ENCODE measurements around the gene SRCAP.

Gene SRCAP

DNA sequence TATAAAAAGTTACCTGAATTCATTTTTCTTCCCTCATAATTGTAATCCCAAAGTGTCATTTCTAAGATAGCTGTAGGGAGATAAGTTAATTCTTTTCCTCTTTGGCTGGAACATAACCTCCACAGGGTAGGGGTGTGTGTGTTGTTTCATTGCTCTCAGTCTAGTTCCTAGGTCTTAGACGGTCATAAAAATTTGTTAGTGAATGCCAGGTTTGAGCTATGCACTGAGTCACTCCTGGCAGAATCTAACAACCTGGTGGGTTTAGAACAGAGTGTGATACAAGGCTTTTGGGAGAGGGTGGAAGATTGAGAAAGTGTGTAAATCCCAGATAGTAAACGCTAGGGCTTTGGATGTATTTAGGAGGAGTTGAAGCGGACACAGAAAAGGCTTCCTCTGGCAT, 48.4 kb downstream of the SRCAP start:
- Histone ChIP-seq H3K4me3 (ENCODE audit: low read length) (peak overlapping the region; percentile 68; the same call in 1 of the 2 replicates), H3K9me3 (replicated peaks; ENCODE audit: insufficient read depth, low read length) (no peaks in the 10 kb centered on the region), H3K79me2 (ENCODE audit: low read length) (peaks cover 24% of the 10 kb centered on the region), H3K36me3 (replicated peaks; ENCODE audit: insufficient read depth, low read length) (no peaks in the 10 kb centered on the region), H4K20me1 (ENCODE audit: insufficient read depth, low read length) (no peaks in the 10 kb centered on the region), H3K4me1 (ENCODE audit: low read length) (no peaks in the 10 kb centered on the region), H3K27me3 (replicated peaks; ENCODE audit: insufficient read depth, low read length) (no peaks in the 10 kb centered on the region), H2AFZ (ENCODE audit: low read length) (peak overlapping the region; percentile 88), H3K9ac (ENCODE audit: low read length) (peak overlapping the region; percentile 59; the same call in 1 of the 2 replicates), H3K27ac (ENCODE audit: low read length) (peak overlapping the region; percentile 22; the same call in 1 of the 2 replicates), H3F3A (ENCODE audit: insufficient read depth, low read length) (peaks cover 12% of the 10 kb centered on the region), H3K4me2 (ENCODE audit: low read depth, low read length) (peak overlapping the region; percentile 83; the same call in 1 of the 2 replicates), H3K9me2 (replicated peaks; ENCODE audit: insufficient read depth, low read length) (no peaks in the 10 kb centered on the region)
- TF ChIP-seq, protein P1, sequence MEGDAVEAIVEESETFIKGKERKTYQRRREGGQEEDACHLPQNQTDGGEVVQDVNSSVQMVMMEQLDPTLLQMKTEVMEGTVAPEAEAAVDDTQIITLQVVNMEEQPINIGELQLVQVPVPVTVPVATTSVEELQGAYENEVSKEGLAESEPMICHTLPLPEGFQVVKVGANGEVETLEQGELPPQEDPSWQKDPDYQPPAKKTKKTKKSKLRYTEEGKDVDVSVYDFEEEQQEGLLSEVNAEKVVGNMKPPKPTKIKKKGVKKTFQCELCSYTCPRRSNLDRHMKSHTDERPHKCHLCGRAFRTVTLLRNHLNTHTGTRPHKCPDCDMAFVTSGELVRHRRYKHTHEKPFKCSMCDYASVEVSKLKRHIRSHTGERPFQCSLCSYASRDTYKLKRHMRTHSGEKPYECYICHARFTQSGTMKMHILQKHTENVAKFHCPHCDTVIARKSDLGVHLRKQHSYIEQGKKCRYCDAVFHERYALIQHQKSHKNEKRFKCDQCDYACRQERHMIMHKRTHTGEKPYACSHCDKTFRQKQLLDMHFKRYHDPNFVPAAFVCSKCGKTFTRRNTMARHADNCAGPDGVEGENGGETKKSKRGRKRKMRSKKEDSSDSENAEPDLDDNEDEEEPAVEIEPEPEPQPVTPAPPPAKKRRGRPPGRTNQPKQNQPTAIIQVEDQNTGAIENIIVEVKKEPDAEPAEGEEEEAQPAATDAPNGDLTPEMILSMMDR (IDR thresholded peaks at IDR 0.05; ENCODE audit: low read length): no peak
- TF ChIP-seq EZH2phosphoT487 (IDR thresholded peaks at IDR 0.05; ENCODE audit: low read length) (no peak), EZH2 (optimal IDR thresholded peaks at IDR 0.05; ENCODE audit: low read depth, low read length) (no peak)
- peak; percentile 7 for DNase-seq

DNA sequence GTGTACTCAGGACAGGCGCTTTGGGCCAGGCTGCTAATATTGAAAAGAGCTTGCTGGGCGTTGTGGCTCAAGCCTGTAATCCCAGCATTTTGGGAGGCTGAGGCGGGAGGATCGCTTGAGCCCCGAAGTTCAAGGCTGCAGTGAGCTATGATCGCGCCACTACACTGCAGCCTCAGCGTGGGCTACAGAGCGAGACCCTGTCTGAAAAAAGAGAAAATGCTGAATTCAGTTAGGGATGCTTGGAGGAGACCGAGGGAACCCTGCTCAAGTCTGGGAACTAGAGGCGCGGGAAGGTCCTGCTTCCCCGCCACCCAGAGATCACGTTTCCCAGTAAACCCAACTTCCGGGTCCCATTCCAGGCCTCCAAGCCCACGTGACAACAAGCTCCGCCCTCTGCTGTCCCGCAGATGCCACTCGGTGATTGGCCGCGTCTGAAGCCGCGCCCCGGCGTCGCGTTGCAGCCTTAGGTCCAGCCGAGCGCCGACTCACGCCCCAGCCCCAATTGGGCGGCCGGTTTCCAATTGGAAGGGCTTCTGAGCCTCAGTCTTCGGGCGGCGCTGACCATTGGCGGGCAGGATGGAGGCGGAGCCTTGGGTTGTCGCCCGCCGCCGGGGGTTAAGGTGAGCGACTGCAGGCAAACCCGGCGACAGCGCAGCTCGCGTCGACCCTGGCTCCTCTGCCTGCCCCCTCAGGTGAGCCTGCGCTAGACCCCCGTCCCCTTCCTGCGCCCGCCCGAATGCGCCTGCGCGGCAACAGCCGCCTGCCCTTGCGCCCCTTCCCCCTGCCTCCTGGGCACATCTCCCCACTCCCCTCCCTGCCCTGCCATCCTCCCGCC, 49.0 kb downstream of the SRCAP start, which contains the start of gene PHKG2:
PHKG2 (plus strand) TSS at position 627 of the 835 bp plus-strand sequence. CDS start 396 bp downstream, outside the sequence.
- no peaks in the 10 kb centered on the region for H3K9me2 ChIP-seq (replicated peaks; ENCODE audit: insufficient read depth, low read length)
- no peaks in the 10 kb centered on the region for H3K4me1 ChIP-seq (ENCODE audit: low read length)
- peaks cover 12% of the 10 kb centered on the region for H3F3A ChIP-seq (ENCODE audit: insufficient read depth, low read length)
- H3K79me2 ChIP-seq (ENCODE audit: low read length): peaks cover 24% of the 10 kb centered on the region
- DNase-seq: peak; percentile 99
- H3K4me2 ChIP-seq (ENCODE audit: low read depth, low read length): peak within 1 kb of the TSS; percentile 83
- H3K27ac ChIP-seq (ENCODE audit: low read length): peak within 1 kb of the TSS; percentile 22; the same call in 1 of the 2 replicates
- H3K9ac ChIP-seq (ENCODE audit: low read length): peak within 1 kb of the TSS; percentile 59; the same call in 1 of the 2 replicates
- no peaks in the 10 kb centered on the region for H3K27me3 ChIP-seq (replicated peaks; ENCODE audit: insufficient read depth, low read length)
- peak within 1 kb of the TSS; percentile 68 for H3K4me3 ChIP-seq (ENCODE audit: low read length)
- no peaks in the 10 kb centered on the region for H3K9me3 ChIP-seq (replicated peaks; ENCODE audit: insufficient read depth, low read length)
- peak within 1 kb of the TSS; percentile 88 for H2AFZ ChIP-seq (ENCODE audit: low read length)
- H4K20me1 ChIP-seq (ENCODE audit: insufficient read depth, low read length): no peaks in the 10 kb centered on the region
- no peaks in the 10 kb centered on the region for H3K36me3 ChIP-seq (replicated peaks; ENCODE audit: insufficient read depth, low read length)
- TF ChIP-seq EZH2phosphoT487 (IDR thresholded peaks at IDR 0.05; ENCODE audit: low read length) (no peak), EZH2 (optimal IDR thresholded peaks at IDR 0.05; ENCODE audit: low read depth, low read length) (no peak)
- TF ChIP-seq, protein P1 (IDR thresholded peaks at IDR 0.05; ENCODE audit: low read length): no peak

DNA sequence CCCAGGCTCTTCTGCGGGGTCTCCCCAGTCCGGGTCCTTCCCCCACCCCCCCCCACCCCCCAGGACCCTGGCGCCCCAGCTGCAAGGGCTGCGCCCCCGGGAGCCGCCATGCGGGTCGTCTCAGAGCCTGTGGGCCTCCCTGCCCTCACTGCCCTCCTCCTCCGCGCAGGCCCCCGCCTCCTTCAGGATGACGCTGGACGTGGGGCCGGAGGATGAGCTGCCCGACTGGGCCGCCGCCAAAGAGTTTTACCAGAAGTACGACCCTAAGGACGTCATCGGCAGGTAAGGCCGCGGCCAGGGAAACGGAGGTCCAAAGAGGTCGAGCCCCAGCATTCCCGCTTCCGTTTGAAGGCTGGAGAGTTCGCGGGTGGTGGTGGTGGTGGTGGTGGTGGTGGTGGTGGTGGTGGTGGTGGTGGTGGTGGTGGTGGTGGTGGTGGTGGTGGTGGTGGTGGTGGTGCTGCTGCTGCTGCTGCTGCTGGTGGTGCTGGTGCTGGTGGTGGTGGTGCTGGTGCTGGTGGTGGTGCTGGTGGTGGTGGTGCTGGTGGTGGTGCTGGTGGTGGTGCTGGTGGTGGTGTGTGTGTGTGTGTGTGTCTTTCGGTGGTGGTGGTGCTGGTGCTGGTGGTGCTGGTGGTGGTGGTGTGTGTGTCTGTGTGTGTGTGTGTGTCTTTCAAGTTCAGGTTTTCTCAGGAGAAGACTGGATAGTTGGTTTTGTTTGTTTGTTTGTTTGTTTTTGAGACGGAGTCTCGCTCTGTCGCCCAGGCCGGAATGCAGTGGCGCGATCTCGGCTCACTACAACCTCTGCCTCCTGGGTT, 49.9 kb downstream of the SRCAP start:
- Histone ChIP-seq H3K9me3 (replicated peaks; ENCODE audit: insufficient read depth, low read length) (no peaks in the 10 kb centered on the region), H2AFZ (ENCODE audit: low read length) (no peak overlapping the region), H3K9ac (ENCODE audit: low read length) (peak overlapping the region; percentile 59; the same call in 1 of the 2 replicates), H3K27me3 (replicated peaks; ENCODE audit: insufficient read depth, low read length) (no peaks in the 10 kb centered on the region), H3K4me3 (ENCODE audit: low read length) (peak overlapping the region; percentile 68), H3K36me3 (replicated peaks; ENCODE audit: insufficient read depth, low read length) (no peaks in the 10 kb centered on the region), H4K20me1 (ENCODE audit: insufficient read depth, low read length) (no peaks in the 10 kb centered on the region), H3K9me2 (replicated peaks; ENCODE audit: insufficient read depth, low read length) (no peaks in the 10 kb centered on the region), H3K4me1 (ENCODE audit: low read length) (no peaks in the 10 kb centered on the region), H3K27ac (ENCODE audit: low read length) (no peak overlapping the region), H3F3A (ENCODE audit: insufficient read depth, low read length) (peaks cover 12% of the 10 kb centered on the region), H3K79me2 (ENCODE audit: low read length) (peaks cover 24% of the 10 kb centered on the region), H3K4me2 (ENCODE audit: low read depth, low read length) (peak overlapping the region; percentile 33; the same call in 1 of the 2 replicates)
- TF ChIP-seq EZH2 (optimal IDR thresholded peaks at IDR 0.05; ENCODE audit: low read depth, low read length) (no peak), EZH2phosphoT487 (IDR thresholded peaks at IDR 0.05; ENCODE audit: low read length) (no peak)
- TF ChIP-seq, protein P1 (IDR thresholded peaks at IDR 0.05; ENCODE audit: low read length): no peak
- peak; percentile 21 for DNase-seq

All from MM.1S (cell line).